Testis (tissue), 3 donors: Measurements from ENCODE around the gene LRRFIP2. TPM values are rescaled to one million over a fixed set of nuclear protein-coding genes. Genes with fewer than 3 reads are reported as not detected.
"Not testable (repeated sequence)": the region's sequence is repeated elsewhere in the genome, so short reads cannot be mapped to it uniquely, and the experiment has no call there.

ENCODE experiments used
- DNase-seq: peaks from one replicate; pipeline ENCODE4 v3.0.0-alpha.2; 2019
- H3K27ac ChIP-seq, 2 donors: fragments of 200-600 bp; sonication (generic); one replicate each; pipeline ENCODE4 v1.5.1; 2019
- H3K27me3 ChIP-seq: fragments of 200-600 bp; sonication (generic); one replicate; pipeline ENCODE4 v1.5.1; 2019
- H3K36me3 ChIP-seq: fragments of 200-600 bp; sonication (generic); one replicate; pipeline ENCODE4 v1.5.1; 2017; ENCODE audit warnings: low read depth; ENCODE audit errors: missing control alignments
- H3K4me1 ChIP-seq: fragments of 200-600 bp; sonication (generic); one replicate; pipeline ENCODE4 v1.5.1; 2019
- H3K4me3 ChIP-seq, 2 donors: fragments of 200-600 bp; sonication (generic); one replicate each; pipeline ENCODE4 v1.5.1; 2017 to 2019
- H3K9me3 ChIP-seq: fragments of 200-600 bp; sonication (generic); one replicate; pipeline ENCODE4 v1.5.1; 2017
- CTCF ChIP-seq, 3 experiments: fragments of 450-650 bp in 2 of 3; fragments of 200-600 bp in 1 of 3; sonication (generic) in 1 of 3; IDR thresholded peaks; one replicate each; pipeline ENCODE4 v1.5.1; 2016 to 2019; ENCODE audit warnings: antibody characterized with exemption in 3 of 3, mild to moderate bottlenecking in 2 of 3, moderate library complexity in 1 of 3
- POLR2A ChIP-seq: fragments of 450-650 bp; IDR thresholded peaks from one replicate; pipeline ENCODE4 v1.6.1; 2017; ENCODE audit warnings: antibody characterized with exemption, mild to moderate bottlenecking, moderate library complexity
- WGBS, 2 donors: methylation state at CpG; one replicate each; pipeline ENCODE4 v1.1.5; 2018; 5-methylcytosine and 5-hydroxymethylcytosine counted together
- intact Hi-C: fragments of 100-400 bp; cut with DNase I; formaldehyde crosslinking; loops from one replicate; pipeline ENCODE4 v1.15.1; 2023; ENCODE audit warnings: low total_unique reads
- polyA plus RNA-seq: library from polyadenylated mRNA; stranded (reverse); fragments of 350-450 nt; fragmentation: Illumina TruSeq; extraction: RNeasy Lipid Tissue Mini Kit (QIAGEN cat#74804); gene quantifications from one replicate; pipeline ENCODE4 v1.2.3, GENCODE V29; 2014; ENCODE audit warnings: low read depth, low replicate concordance; ENCODE audit not compliant: insufficient read depth
- total RNA-seq, 2 donors: library from RNA; depleted of rRNA; stranded (reverse); fragments of >200 nt; gene quantifications; one replicate each; pipeline ENCODE4 v1.2.3, GENCODE V29; 2016

Gene LRRFIP2
- total and polyA plus RNA-seq, 3 donors from 2014 or later = 86.2 to 115 (median 114) TPM

GRCh38 chr3:37148208-37148607 lies 26.2 kb downstream of the LRRFIP2 start:
- intact Hi-C loops = no loop called here
- Histone ChIP-seq H3K4me1 (peaks cover 10% of the 10 kb centered on the region), H3K36me3 (no peaks in the 10 kb centered on the region), H3K27me3 (no peaks in the 10 kb centered on the region), H3K27ac (no peak overlapping the region), H3K9me3 (no peaks in the 10 kb centered on the region), H3K4me3 (no peak overlapping the region)
- 88 to 92% methylated on average over 3 of the region's 3 CpGs for WGBS, 2 donors
- no peak for TF ChIP-seq CTCF (IDR thresholded peaks at IDR 0.05)
- TF ChIP-seq POLR2A = no peak
- no peak for DNase-seq

GRCh38 chr3:37147666-37148065 lies 26.7 kb downstream of the LRRFIP2 start:
- Histone ChIP-seq H3K4me3 (no peak overlapping the region), H3K36me3 (no peaks in the 10 kb centered on the region), H3K9me3 (no peaks in the 10 kb centered on the region), H3K4me1 (peaks cover 10% of the 10 kb centered on the region), H3K27ac (no peak overlapping the region), H3K27me3 (no peaks in the 10 kb centered on the region)
- no peak for DNase-seq
- intact Hi-C loops = no loop called here
- 36 to 47% methylated on average over 4 of the region's 4 CpGs for WGBS, 2 donors
- no peak for TF ChIP-seq CTCF (IDR thresholded peaks at IDR 0.05)
- no peak for TF ChIP-seq POLR2A

GRCh38 chr3:37146927-37147326 lies 27.5 kb downstream of the LRRFIP2 start:
- H3K9me3 ChIP-seq, H3K4me1 ChIP-seq, DNase-seq, H3K27me3 ChIP-seq, H3K36me3 ChIP-seq, intact Hi-C loops, H3K4me3 ChIP-seq, H3K27ac ChIP-seq: not testable (repeated sequence)
- 95 to 96% methylated on average over 2 of the region's 2 CpGs for WGBS, 2 donors

DNA sequence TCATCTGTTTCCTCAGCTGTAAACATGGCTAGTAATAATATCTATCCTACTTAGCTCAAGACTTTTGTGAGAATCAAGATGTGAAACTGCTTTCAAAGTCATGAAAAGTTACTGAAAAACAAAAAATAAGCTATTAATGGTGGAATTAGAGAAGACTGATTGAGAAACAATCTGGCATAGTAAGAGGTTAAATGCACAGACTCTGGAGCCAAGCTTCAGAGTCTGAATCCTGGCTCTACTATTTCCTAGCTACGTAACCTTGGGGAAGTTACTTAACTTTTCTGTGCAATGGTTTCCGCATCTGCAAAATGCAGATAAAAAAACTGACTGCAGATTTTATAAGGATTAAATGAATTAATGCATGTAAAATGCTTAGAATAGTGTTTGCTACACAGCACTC lies 28.8 kb downstream of the LRRFIP2 start:
- 27 to 33% methylated on average over 2 of the region's 2 CpGs for WGBS, 2 donors

DNA sequence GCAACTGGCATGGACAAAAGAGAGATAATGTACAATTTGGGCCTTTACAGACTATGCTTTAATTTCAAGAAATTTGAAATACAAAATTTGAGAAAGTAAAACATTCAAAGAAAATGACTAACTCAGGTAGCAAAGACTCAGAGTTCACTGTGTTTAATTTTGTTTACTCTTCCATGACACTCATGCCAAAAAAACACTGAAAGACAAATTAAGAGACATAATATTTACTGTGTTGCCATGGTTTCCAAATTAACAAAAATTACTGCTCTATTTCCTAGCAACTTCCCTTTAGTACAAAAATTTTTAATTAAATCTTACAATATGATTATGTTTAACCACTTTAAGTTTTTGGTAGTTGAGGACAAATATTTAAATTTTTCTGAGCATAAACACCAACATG lies 29.6 kb downstream of the LRRFIP2 start:
- Histone ChIP-seq H3K9me3 (no peaks in the 10 kb centered on the region), H3K4me1 (peaks cover 10% of the 10 kb centered on the region), H3K27ac (peak overlapping the region in 1 of 2 donors; percentile 1), H3K36me3 (no peaks in the 10 kb centered on the region), H3K27me3 (no peaks in the 10 kb centered on the region), H3K4me3 (no peak overlapping the region)
- intact Hi-C loops = no loop called here
- DNase-seq = no peak
- TF ChIP-seq POLR2A = no peak
- no peak for TF ChIP-seq CTCF (IDR thresholded peaks at IDR 0.05)

More for the DNA sequence above, 28.8 kb downstream of the LRRFIP2 start:
- Histone ChIP-seq H3K27me3 (no peaks in the 10 kb centered on the region), H3K36me3 (no peaks in the 10 kb centered on the region), H3K4me1 (peaks cover 10% of the 10 kb centered on the region), H3K9me3 (no peaks in the 10 kb centered on the region), H3K4me3 (no peak overlapping the region), H3K27ac (peak overlapping the region in 1 of 2 donors; percentile 1)
- intact Hi-C loops = no loop called here
- no peak for TF ChIP-seq CTCF (IDR thresholded peaks at IDR 0.05)
- TF ChIP-seq POLR2A = no peak
- no peak for DNase-seq
